ENCODE data around the gene PRR5L. TPM values are rescaled to one million over a fixed set of nuclear protein-coding genes. Genes with fewer than 3 reads are reported as not detected.
"Not testable (repeated sequence)": the region's sequence is repeated elsewhere in the genome, so short reads cannot be mapped to it uniquely, and the experiment has no call there.

Gene PRR5L
- total RNA-seq, 1 donor from 2014 or later, result 32.9 TPM

GRCh38 chr11:36459046-36459445 lies 163.0 kb downstream of the PRR5L start:
- no peak for DNase-seq (ENCODE audit: low spot score)

- DNase-seq (ENCODE audit: low spot score), result no peak
Measured at GRCh38 chr11:36460220-36460619, 164.1 kb downstream of the PRR5L start.

GRCh38 chr11:36462321-36462720 lies 166.2 kb downstream of the PRR5L start:
- no peak for DNase-seq (ENCODE audit: low spot score)

- no peak for DNase-seq (ENCODE audit: low spot score)
Measured at GRCh38 chr11:36463781-36464180, 167.7 kb downstream of the PRR5L start.

- no peak for DNase-seq (ENCODE audit: low spot score)
Measured at GRCh38 chr11:36464720-36465119, 168.6 kb downstream of the PRR5L start.

GRCh38 chr11:36465449-36466163 lies 169.5 kb downstream of the PRR5L start:
- DNase-seq (ENCODE audit: low spot score), result no peak

- DNase-seq (ENCODE audit: low spot score), result no peak
Measured at GRCh38 chr11:36467012-36467411, 170.9 kb downstream of the PRR5L start.

- DNase-seq (ENCODE audit: low spot score), result no peak
Measured at GRCh38 chr11:36467916-36468315, 171.8 kb downstream of the PRR5L start.

GRCh38 chr11:36469063-36469462 lies 173.0 kb downstream of the PRR5L start:
- DNase-seq (ENCODE audit: low spot score), result no peak

GRCh38 chr11:36469881-36470802 lies 174.1 kb downstream of the PRR5L start:
- no peak for DNase-seq (ENCODE audit: low spot score)

GRCh38 chr11:36471577-36471976 lies 175.5 kb downstream of the PRR5L start:
- no peak for DNase-seq (ENCODE audit: low spot score)

GRCh38 chr11:36475192-36475591 lies 179.1 kb downstream of the PRR5L start:
- no peak for DNase-seq (ENCODE audit: low spot score)

- DNase-seq (ENCODE audit: low spot score), result no peak
Measured at GRCh38 chr11:36478700-36479329, 182.7 kb downstream of the PRR5L start.

GRCh38 chr11:36480833-36481232 lies 184.7 kb downstream of the PRR5L start:
- no peak for DNase-seq (ENCODE audit: low spot score)

- DNase-seq (ENCODE audit: low spot score), result not testable (repeated sequence)
Measured at GRCh38 chr11:36483042-36483441, 187.0 kb downstream of the PRR5L start.

- DNase-seq (ENCODE audit: low spot score), result no peak
Measured at GRCh38 chr11:36485298-36486002, 189.4 kb downstream of the PRR5L start.

GRCh38 chr11:36487619-36488018 lies 191.5 kb downstream of the PRR5L start:
- no peak for DNase-seq (ENCODE audit: low spot score)

- DNase-seq (ENCODE audit: low spot score), result no peak
Measured at GRCh38 chr11:36488096-36488495, 192.0 kb downstream of the PRR5L start.

GRCh38 chr11:36490026-36490806 lies 194.1 kb downstream of the PRR5L start:
- DNase-seq (ENCODE audit: low spot score), result no peak

- DNase-seq (ENCODE audit: low spot score), result no peak
Measured at GRCh38 chr11:36492724-36493304, 196.7 kb downstream of the PRR5L start.

GRCh38 chr11:36493332-36493731 lies 197.2 kb downstream of the PRR5L start:
- no peak for DNase-seq (ENCODE audit: low spot score)
